D341Med (cell line): ENCODE results near the gene POMC.
"Not testable (repeated sequence)": the region's sequence is repeated elsewhere in the genome, so short reads cannot be mapped to it uniquely, and the experiment has no call there.

Experiments used
- DNase-seq: peaks from one replicate; pipeline ENCODE4 v3.0.0; 2012; ENCODE audit warnings: low spot score

Gene POMC

GRCh38 chr2:25132299-25132635 is 36.1 kb downstream of the POMC start:
- no peak for DNase-seq

- no peak for DNase-seq
These were observed 36.6 kb downstream of the POMC start for GRCh38 chr2:25131567-25132298.

GRCh38 chr2:25131253-25131566 is 37.2 kb downstream of the POMC start:
- no peak for DNase-seq

- DNase-seq: no peak
These were observed 38.4 kb downstream of the POMC start for GRCh38 chr2:25129901-25130520.

- no peak for DNase-seq
These were observed 40.7 kb downstream of the POMC start for GRCh38 chr2:25127646-25128045.

GRCh38 chr2:25127071-25127470 is 41.3 kb downstream of the POMC start:
- not testable (repeated sequence) for DNase-seq

GRCh38 chr2:25125976-25126375 is 42.4 kb downstream of the POMC start:
- no peak for DNase-seq

GRCh38 chr2:25125189-25125588 is 43.2 kb downstream of the POMC start:
- no peak for DNase-seq

GRCh38 chr2:25123682-25124081 is 44.7 kb downstream of the POMC start:
- DNase-seq: no peak

- no peak for DNase-seq
These were observed 46.0 kb downstream of the POMC start for GRCh38 chr2:25122367-25122766.

- DNase-seq: no peak
These were observed 49.1 kb downstream of the POMC start for GRCh38 chr2:25119263-25119662.

GRCh38 chr2:25116956-25117355 is 51.4 kb downstream of the POMC start:
- DNase-seq: no peak

GRCh38 chr2:25115902-25116301 is 52.5 kb downstream of the POMC start:
- no peak for DNase-seq

- no peak for DNase-seq
These were observed 53.0 kb downstream of the POMC start for GRCh38 chr2:25115249-25115883.

GRCh38 chr2:25112113-25112512 is 56.3 kb downstream of the POMC start:
- no peak for DNase-seq
